NCI-H510A treated with DMSO at 0.1 percent for 48 hours (cell line): ENCODE measurements around the gene LLGL1.

ENCODE experiments used
- DNase-seq: peaks from one replicate; lab custom pipeline; 2025; lab: John Stamatoyannopoulos, UW

The LLGL1 gene

DNA sequence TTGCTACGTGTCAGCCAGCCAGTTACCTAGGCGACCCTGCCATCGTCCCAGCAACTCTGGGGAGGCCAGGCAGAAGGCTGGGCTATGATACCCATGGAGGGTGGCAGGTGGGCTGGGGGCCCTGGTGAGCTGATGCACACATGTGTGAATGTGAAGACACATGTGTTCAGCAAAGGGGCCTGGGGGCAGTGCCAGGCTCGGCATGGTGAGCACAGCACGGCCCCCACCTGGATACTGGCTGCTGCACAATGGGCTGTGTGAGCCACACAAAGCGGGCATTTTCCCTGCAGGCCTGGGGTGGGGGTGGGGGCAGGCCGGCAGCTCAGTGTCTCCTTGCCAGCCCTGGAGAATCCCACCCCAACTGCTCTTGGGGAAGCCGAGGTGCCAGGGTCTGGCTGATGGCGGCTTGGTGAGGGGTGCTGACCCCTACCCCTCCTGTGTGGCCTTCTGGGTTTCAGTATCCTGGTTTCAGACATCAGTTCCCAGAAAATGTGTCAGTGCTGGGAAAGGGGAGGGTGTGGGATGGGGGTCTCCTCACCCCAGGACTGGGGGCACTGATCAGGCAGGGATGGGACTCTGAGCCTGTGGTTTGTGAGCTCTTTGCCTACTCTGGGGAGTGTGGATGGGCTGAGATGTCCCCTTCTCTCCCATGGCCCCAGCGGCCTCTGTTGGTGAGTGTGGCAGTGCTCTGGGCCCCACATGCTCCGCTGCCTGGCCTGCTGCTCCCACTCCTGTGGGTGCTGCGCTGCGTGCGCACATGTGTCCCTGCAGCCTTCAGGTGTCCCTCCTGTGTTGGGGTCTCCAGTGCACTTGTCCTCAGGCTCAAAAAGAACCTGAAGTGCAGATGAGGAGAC is 5.1 kb downstream of the LLGL1 start:
- no peak for DNase-seq

DNA sequence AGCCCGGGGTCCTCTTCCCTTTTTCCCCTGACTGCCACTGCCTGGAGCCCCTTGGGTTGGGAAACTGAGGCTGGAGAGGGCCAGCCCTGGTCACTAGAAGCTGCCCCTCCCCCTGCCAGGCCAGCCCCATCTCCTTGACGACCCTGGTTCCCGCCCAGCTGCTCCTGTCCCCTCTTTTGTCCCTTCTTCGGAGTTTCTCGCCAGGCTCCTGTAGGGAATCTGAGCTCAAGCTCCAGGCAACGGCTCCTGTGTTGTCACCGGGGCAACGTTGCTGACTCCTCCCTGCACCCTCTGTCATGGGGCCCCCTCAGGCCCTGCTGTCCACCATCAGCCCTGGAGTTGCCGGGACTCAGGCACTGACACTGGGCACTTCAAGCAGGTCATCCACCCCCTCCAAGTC is 5.7 kb downstream of the LLGL1 start:
- DNase-seq: no peak

DNA sequence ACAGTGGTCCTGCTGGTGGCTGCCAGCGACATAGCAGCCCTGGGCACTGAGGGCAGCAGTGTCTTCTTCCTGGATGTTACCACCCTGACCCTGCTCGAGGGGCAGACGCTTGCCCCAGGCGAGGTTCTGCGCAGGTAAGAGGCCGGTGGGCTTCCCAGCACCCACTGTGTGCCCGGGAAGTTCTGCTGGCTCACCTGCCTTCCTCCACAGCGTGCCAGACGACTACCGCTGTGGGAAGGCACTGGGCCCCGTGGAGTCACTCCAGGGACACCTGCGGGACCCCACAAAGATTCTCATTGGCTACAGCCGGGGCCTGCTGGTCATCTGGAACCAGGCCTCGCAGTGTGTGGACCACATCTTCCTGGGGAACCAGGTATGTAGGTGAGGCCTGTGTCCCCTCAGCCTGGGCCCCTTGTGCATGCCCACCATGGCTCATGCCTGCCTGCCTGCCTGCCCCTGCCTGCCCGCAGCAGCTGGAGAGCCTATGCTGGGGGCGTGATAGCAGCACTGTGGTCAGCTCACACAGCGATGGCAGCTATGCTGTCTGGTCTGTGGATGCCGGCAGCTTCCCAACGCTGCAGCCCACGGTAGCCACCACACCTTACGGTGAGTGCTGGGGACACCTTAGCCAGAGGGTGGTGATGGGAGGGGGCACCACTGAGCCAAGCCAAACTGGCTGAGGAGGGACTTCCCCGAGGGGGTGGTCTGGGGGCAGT is 8.5 kb downstream of the LLGL1 start:
- no peak for DNase-seq

DNA sequence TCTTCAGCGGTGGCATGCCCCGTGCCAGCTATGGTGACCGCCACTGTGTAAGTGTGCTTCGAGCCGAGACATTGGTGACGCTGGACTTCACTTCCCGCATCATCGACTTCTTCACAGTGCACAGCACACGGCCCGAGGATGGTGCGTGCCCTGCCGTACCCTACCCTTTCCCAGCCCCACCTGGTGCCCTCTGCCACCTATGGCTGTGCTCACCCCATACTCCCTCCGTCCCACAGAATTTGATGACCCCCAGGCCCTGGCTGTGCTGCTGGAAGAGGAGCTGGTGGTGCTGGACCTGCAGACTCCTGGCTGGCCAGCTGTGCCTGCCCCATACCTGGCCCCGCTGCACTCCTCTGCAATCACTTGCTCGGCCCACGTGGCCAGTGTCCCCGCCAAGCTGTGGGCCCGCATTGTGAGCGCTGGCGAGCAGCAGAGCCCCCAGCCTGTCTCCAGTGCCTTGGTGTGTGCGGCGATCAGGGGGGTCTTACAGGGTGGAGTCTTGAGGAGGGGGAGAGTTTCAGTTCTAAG is 9.5 kb downstream of the LLGL1 start:
- DNase-seq: no peak

DNA sequence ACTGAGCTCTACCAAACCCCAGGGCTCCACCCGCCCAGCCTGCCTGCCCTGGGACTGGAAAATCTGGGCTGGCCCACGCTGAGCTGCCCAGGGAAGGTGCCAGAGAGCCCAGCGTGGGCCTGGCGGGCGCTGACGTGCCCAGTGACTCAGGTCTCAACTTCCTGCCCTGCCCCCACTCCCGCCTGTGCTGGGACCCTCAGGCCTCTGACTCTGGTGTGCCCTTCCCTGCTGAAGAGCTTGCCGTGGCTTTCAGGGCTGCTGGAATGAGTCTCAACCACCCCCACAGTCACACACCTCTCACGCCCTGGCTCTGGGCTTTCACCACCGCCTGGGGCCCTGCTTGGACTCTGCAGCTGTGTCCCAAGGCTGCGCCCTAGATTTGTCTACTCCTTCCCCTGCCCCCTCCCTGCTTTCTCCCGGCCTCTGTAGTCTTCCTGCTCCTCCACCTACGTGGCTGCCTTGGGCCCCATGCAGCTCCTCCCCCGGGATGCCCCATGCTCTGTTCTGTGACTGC is 10.4 kb downstream of the LLGL1 start:
- no peak for DNase-seq

DNA sequence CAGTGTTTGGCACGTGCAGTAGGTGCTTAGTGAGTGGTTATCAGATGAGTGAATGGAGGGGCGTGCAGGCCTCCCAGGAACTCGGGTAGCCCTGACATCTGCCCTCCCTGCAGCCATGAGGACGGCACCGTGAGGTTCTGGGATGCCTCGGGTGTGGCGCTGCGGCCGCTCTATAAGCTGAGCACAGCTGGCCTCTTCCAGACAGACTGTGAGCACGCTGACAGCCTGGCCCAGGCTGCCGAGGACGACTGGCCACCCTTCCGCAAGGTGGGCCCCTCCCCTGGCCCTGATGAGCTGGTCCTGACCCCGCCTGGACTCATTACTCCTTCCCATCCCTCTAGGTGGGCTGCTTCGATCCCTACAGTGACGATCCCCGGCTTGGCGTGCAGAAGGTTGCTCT is 11.1 kb downstream of the LLGL1 start:
- DNase-seq: no peak

DNA sequence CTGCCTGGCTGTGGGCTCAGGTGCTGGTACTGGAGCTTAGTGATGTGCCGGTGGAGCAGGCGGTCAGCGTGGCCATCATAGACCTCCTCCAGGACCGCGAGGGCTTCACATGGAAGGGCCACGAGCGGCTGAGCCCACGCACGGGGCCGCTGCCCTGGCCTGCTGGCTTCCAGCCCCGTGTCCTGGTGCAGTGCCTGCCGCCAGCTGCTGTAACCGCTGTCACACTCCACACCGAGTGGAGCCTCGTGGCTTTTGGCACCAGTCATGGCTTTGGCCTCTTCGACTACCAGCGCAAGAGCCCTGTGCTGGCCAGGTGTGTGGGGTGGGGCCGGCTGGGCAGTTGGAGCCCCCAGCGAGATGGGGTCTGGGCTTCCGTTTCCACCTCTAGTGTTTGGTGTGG is 12.0 kb downstream of the LLGL1 start:
- no peak for DNase-seq

DNA sequence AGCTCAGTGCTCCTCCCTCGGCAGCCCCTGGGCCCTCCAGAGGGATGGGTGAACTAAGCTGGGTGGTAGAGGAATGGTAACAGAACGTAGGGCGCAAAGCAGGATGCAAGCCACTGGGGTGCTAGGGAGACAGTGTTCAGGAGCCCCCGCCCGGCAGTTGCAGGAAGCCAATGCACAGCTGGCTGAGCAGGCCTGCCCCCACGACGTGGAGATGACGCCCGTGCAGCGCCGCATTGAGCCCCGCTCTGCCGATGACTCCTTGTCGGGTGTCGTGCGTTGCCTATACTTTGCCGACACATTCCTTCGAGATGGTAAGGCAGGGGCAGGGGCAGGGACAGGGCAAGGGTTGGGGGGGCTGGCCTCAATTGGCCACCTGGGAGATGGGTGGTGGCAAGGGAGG is 12.9 kb downstream of the LLGL1 start:
- no peak for DNase-seq

DNA sequence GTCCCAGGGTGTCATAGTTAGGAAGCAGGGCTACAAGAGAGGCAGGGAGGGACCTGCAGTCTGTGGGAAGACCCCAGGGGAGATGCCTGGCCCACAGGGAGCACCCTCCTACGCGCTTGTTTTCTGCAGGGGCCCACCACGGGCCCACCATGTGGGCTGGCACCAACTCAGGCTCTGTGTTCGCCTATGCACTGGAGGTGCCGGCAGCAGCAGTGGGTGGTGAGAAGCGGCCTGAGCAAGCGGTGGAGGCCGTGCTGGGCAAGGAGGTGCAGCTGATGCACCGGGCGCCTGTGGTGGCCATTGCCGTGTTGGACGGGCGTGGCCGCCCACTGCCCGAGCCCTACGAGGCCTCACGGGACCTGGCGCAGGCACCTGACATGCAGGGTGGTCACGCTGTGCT is 15.0 kb downstream of the LLGL1 start:
- no peak for DNase-seq

DNA sequence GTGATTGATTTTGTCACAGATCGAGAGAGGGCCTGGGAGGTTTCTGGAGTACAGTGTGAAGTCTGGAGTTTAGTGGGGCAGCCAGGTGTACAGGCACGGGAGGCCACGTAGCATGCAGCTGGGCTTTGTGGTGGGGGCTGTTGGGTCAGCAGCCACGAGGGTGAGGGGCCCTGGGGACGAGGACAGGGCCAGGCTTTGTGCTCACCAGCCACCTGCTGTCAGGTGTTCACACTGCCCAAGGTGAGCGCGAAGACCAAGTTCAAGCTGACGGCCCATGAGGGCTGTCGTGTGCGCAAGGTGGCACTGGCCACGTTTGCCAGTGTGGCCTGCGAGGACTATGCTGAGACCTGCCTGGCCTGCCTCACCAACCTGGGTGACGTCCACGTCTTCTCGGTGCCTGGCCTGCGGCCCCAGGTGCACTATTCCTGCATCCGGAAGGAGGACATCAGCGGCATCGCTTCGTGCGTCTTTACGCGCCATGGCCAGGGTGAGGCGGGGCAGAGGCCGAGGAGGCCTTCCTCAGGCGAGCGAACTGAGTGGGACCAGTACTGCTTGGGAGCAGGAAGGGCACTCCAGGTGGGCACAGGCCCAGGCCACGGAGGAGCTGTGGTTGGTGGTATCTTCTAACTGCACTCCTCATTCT is 15.9 kb downstream of the LLGL1 start:
- no peak for DNase-seq

DNA sequence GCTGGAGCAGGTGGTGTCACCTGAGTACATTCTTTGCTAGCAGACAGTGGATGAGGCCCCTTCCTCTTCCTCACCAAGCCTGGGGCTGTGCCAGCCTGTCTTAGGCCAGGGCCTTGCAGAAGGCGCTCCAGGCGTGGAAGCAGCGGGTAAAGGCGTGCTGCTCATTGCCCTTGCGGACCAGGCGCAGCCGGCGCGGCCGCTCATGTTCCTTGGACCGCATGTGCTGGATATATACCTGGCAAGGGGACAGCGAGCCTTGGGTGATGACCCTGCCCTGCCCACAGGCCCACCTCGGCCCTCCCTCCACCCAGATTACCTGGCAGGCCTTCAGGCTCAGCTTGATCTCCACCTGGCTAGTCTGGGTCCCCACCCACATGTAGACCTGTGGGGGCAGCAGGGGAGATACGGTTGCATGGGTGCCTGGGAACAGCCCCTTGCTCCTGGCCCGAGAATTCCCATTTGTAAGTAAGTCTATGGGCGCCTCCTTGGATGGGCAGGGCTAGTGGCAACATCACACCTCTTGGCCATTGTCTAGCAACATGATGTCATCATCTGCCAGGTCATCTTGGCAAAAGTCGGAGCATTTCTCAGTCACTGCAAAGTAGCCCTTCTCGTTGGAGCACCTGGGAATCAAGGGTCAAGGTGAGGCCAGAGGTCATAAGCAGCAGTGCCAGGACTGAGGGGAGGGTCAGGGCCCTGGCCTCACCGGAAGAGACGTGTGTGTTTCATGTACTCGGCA is 19.8 kb downstream of the LLGL1 start:
- DNase-seq: no peak

DNA sequence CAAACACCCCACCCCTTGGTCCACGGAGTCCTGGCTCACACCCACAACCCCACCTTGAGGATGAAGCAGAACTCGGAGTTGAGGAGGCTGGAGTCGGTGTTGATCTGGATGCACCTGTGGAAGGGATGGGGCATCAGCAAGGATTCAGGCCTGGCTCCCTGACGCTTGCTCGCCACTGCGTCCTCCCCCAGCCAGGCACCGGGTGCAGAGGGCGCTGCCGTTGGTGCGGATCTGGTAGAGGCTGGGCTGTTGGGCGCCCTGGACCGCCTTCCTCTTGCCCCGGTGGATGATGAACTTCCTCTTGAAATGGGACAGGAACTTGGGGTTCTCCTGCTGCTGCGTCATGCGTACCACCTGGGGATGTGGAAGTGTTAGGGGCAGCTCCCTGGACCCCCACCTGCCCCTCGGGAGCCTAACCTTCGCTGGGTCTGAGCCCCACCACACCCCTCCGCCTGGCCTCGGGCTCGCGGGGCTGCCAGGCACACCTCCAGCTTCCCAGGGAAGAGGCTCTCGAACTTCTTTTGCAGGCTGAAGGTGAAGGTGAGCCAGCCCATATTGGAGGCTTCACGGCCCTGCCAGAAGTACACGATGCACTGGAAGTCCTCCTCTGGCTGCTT is 20.8 kb downstream of the LLGL1 start:
- no peak for DNase-seq

DNA sequence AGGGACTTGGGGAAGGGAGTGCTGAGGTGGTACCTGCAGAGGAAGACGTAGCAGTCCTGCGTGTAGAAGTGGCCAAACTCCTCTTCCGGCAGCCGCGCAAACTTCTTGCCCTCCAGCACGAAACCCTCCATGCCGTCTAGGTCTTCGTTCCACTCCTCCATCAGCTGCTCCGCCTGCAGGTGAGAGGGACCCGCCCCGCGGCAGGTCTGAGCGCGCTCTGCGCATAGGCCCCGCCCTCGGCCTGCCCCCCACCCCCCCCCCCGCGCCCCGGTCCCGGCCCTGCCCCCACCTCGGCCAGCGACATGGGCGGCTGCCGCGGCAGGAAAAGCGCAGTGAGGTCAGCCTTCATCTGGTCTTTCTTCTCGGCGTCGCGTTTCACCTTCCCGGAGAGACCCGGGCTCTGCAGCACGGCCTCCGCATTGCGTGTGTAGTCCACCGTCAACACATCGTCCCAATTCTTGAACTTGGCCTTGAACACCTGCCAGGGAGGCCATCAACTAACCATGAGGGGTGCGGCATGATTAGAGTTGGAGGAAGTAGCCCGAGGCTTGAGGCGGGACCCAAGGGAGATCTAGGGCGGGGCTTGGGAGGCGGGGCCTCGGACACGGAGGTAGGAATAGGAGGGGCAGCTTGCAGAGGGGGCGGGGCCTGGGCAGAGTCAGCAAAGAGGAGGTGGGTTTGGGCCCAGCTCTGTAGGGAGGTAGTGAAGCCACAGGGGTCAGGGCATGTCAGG is 21.6 kb downstream of the LLGL1 start:
- DNase-seq: peak; percentile 79

DNA sequence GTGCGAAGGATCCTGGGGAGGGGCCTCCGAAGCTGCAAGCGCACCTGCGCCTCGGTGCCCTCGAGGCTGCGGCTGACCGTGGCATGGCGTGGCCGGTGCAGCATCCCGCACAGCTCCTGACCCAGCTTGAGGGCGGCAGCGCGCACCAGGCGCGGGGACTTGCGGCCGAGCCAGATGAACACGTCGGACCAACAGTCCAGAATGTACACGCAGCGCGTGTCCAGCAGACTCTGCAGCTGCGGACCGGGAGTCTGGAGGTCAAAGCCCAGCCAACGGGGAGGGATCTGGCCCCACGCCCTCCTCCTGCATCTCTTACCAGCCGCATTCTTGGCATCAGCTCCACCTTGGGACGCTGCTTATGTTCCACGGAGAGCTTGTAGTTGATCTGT is 22.2 kb downstream of the LLGL1 start:
- DNase-seq: no peak

DNA sequence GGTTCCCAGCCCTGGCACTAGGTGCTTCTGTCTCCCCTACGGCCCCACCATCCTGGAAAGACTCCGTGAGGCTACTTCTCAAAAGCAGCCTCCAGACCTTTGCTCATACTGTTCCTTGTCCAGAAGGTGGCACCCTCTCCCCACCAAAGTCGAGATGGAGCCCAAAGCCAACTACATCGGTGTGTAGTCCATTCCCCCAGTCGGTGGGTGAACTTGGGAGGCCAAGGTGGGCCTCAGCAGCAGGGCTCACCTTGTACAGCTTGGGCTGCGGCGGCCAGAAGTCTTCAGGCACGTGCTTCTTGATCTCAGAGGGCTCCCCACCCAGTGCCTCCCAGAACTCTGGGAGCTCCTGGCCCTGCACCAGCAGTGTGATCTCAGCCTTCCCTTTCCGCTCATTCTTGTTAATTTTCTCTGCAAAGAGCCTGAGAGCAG is 22.9 kb downstream of the LLGL1 start:
- peak; percentile 62 for DNase-seq

DNA sequence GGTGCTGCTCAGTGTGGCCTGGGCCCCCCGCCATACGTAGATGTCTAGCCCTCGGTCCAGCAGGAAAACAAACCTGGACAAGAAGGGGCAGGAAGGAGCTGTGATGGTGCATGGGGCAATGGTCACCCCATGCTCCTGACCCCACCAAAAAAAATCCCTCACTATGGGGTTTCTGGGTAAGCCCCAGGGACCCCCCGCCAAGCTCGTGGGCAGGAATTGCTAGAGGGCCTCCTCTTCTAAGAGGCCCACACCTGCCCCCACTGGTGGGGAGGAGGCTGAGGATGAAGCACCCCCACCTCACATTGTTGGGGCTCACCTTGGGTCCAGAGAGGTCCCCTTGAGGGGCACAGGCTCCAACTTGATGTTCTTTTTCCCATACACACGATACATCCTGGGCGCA is 23.4 kb downstream of the LLGL1 start:
- no peak for DNase-seq

DNA sequence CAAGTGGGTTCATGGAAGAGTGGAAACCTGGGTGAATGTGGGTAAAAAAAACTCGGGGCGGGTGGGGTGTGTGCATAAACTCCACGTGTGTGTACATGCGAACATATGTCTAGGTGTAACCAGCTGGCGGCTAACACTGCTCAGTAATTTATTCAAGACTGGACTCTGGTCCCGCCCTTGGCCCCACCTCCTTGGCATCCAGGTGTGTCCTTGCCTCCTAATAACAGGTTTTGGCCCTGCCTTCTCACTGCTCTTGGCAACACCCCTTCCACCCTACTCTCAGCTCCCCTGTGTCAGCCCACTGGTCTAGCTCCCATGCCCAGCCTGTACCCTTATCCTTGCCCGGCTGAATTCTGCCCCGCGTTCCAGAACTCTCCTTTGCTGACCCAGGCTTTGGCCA is 24.8 kb downstream of the LLGL1 start:
- DNase-seq: peak; percentile 60

DNA sequence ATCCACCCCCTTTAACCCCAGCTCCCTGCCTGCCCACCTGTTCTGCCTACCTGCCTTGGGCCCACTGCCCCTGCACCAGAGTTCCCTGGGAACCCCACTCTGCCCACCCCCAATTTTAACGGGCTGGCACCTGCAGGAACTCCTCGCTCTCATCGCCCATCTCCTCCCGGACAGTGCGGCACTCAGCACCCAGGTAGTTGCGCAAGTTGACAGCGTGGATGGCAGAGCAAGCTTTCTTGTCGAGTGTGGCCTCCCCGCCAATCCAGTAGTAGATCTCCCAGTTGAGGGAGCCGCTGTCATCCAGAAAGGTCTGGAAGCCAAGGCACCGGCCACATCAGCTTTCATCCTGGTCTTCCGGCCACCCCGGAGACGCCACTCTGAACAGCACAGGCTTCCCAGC is 25.3 kb downstream of the LLGL1 start:
- DNase-seq: no peak

DNA sequence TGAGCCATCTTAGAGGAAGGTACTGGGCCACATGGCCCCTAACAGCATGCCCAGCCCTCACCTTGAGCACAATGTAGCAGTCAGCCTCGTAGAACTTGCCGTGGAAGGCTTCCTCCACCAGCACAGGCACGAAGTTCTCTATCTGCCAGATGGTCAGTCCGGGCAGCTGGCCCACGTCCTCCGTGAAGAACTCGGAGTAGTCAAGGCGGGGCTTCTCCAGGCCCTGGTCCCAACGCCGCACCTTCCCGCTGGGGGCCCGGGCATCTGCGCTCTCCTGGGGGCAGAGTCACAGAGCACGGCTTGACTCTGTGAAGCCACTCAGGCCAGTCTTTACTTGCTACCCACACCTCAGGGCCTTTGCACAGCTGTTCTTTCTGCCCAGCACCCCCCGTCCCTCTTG is 25.8 kb downstream of the LLGL1 start:
- DNase-seq: no peak

DNA sequence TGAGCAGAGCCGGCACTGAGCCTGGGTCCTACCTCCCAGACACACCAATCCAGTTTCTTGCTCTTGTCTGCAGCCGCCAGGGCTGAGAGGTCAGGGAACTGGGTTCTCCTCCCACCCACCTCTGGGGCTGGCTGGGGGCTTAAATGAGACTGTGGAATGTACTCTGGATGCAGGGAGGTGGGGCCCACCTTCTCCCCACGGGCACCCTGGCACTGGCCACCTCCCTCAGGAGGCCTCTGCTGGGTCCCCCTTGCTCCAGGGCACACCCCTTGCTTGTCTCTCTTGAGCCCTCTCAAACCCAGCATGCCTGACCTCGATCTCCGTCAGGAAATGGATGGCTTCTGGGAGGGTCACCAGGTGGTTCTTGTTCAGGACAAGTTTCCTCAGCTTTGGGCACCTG is 26.7 kb downstream of the LLGL1 start:
- no peak for DNase-seq
